Activated effector memory CD4-positive, alpha-beta T cell treated with anti-CD3 and anti-CD28 coated beads, Interleukin-2, amount 50 U/mL, for 16 hours (primary cell): ENCODE data around the gene FBXW5.

Source experiments
- DNase-seq: peaks from one replicate; pipeline ENCODE4 v3.0.0-alpha.2; 2020

Gene FBXW5

DNA sequence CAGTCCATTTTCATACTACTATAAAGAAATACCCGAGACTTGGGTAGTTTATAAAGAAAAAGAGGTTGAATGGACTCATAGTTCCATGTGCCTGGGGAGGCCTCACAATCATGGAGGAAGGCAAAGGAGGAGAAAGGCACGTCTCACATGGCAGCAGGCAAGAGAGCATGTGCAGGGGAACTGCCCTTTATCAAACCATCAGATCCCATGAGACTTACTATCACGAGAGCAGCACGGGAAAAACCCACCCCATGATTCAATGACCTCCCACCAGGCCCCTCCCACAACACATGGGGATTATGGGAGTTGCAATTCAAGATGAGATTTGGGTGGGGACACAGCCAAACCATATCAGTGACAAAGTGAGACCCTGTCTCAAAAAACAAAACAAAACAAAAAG is 38.3 kb downstream of the FBXW5 start:
- no peak for DNase-seq

DNA sequence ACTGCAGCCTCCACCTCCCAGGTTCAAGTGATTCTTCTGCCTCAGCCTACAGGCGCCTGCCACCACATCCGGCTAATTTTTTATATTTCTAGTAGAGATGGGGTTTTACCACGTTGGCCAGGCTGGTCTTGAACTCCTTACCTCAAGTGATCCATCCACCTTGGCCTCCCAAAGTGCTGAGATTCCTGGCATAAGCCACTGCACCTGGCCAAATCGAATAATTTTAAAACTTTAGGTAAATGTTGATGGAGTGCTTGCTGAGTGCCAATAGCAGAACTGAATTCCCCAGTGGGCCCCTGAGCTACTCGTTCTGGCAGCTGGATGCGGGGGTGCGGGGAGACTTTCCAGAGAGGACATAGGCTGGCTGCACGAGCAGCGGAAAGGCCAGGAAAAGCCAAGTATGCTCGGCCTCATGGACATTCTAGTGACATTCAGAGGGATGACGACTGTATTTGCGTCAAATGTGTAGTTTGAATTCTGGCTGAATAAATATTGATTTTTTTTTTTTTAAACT is 41.4 kb downstream of the FBXW5 start:
- DNase-seq = peak; percentile 69

DNA sequence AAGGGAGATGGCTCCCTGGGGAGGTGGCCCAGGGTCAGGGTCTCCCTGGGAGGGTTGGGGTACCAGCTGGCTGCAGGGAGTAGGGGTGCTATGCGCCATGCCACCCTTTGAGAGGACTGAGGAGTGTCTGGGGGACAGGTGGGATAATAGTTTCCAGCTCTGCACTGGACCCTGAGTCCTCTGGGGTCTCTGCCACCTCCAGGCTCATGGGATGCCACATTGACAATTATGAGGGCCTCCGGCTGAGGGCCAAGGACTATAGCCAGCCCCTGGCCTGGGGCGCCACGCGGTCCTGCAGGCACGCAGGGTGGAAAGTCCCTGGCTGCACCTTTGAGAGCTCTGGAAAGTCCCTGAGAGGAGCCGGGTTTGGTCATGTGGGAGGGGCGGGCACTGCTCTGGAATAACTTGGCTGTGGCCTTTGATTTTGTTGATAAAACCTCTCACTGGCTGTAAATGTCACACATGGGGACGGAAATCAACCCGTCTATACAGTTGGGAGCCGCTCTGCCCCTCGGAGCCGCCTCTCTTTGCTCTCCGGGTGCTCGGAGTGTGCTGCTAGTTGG is 42.2 kb downstream of the FBXW5 start:
- DNase-seq = peak; percentile 96

DNA sequence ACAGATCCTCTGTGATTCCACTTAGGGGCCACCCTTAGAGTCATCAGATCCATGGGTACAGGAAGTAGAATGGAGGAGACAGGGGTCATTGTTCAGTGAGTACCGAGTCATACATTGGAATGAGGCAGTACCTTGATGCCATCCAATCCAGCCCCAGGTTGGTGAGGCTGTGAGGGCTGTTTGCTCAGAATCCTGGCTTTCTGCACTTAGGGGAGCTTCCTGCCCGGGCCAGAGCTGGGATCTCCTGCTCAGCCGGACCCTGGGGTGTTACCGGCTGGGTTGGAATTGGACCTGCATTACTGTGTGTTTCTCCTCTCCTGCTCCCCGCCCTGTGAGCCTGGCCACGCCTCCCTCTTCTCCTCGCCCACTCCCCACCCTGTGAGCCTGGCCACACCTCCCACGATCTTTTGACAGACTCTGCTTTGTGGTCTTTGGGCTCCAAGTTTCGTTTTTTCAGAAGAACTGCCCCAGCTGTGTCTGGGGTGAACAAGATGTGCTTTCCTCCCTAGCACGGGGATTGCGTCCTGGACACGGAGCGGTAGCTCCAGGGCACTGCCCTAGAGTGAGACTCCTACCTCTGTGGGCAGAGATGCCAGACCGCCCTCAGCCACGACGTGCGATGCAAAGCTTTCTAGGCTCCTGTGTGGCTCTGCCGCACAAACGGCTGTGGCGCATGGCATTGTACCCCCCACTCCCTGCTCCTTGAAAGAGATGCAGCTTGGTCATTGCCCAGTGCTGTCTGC is 42.9 kb downstream of the FBXW5 start:
- peak; percentile 92 for DNase-seq

DNA sequence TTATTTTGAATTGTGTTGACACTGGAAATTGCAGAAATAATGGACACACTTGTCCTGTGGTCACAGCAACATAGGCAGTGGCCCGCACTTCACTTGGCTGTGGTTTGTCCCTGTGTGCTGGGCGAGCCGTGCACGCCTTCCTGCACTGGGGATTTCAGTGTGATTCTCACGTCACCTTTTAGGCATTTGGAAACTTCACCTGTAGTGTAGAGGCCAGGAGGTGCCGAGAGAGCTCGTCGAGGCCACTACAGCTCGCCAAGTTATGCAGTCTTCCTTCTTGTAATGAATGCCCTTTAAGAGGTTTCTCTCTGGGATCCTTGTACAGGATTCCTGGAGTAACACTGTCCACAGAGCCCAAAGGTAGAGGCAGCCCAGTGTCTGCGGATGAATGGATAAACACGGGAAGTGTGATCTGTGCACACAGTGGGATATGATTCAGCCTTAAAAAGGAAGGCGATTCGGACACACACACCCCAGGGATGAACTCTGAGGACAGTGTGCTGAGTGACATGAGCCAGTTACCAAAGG is 43.5 kb downstream of the FBXW5 start:
- no peak for DNase-seq

DNA sequence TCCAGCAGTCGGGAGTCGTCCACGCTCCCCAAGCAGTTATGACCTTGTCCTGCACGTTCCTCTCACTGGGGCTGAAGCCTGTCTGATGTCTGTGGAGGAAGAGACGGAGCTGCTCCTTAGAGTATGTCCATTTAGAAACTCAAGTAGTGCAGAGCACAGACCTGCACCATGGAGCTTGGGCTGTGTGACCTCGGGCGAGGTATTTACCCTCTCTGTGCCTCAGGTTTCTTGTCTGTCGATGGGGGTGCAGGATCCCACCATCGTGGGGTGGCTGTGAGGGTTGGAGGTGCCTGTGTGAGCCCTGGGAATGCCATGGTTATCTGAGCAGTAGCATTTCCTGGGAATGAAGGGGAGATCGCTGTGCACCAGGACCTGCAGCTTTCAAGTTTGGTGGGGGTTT is 44.0 kb downstream of the FBXW5 start:
- no peak for DNase-seq

DNA sequence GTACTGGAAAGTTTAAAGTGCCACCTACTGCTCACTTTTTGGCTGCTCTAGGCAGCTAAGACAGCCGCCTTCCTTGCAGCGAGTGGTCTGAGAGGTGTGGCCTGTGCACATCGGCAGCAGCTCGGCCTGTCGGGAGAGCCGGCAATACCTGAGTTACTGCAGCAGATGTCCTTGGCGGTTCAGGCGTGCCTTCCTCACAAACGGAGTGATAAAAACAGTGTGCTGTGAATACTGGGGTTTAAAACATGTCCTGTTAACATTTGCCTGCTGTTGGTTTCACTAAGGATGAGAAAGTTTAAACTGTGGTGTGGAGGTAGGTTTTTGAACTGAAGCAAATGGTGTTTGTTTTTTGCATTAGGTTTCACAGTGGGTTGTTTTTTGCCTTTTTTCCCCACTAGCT is 45.3 kb downstream of the FBXW5 start:
- DNase-seq = no peak

DNA sequence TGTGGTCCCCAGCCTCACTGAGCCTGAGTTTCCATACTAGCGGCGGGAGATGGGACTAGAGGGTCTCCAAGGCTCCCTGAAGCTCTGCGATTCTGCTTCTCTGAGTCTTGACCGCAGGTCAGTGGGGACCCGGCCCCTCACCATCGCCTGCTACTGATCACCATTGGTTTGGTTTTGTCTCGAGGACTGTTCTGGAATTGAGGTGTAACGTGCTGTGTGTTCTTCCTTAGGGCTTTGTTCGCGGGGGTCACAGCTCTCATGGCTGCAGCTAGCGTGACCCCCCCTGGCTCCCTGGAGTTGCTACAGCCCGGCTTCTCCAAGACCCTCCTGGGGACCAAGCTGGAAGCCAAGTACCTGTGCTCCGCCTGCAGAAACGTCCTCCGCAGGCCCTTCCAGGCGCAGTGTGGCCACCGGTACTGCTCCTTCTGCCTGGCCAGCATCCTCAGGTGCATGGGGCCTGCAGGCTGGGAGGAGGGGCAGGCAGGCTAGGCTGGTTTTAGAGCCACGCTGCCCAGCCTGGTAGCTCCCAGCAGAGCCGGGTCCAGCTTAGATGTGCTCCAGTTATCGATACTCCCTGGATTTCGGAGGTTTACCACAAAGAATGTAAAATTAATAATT is 45.9 kb downstream of the FBXW5 start:
- no peak for DNase-seq

DNA sequence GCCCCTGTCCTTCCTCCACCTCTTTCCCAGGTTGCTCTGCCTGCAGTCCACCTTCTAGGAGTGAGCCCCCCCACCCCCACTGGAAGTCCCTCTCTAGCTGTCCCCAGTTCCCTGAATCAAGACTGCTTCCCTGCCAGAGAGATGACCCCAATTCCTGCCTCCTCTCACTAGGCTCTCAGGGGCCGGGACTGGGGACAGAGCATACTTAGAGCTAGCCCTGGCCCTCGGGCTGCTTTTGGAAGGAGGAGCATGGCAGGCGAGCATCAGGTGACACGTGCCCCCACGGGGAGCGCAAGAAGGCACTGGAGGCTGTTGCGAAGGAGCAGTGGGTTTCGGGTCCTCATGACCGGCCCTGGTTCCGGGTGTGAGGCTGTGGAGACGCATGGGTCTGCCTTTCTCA is 48.5 kb downstream of the FBXW5 start:
- no peak for DNase-seq

DNA sequence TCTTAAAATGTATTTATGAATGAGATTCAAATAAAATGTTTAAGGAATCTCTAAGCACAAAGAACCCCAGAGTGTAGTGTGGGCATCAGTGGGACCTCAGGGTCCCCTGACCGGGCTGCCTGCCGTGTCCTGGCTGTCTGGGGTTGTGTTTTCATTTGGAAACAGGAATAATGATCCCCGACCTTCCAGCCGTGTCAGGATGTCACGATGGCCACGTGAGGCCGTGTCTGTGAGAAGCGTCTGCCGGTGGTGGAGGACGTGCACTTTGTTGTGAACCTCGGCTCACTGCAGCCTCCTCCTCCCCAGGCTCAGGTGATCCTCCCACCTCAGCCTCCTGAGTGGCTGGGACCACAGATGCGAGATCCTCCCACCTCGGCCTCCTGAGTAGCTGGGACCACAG is 53.9 kb downstream of the FBXW5 start:
- no peak for DNase-seq
